ENCODE measurements around the gene TPPP.

TPPP gene

GRCh38 chr5:676699-677076 is 16.5 kb downstream of the TPPP start:
- DNase-seq, result no peak

DNA sequence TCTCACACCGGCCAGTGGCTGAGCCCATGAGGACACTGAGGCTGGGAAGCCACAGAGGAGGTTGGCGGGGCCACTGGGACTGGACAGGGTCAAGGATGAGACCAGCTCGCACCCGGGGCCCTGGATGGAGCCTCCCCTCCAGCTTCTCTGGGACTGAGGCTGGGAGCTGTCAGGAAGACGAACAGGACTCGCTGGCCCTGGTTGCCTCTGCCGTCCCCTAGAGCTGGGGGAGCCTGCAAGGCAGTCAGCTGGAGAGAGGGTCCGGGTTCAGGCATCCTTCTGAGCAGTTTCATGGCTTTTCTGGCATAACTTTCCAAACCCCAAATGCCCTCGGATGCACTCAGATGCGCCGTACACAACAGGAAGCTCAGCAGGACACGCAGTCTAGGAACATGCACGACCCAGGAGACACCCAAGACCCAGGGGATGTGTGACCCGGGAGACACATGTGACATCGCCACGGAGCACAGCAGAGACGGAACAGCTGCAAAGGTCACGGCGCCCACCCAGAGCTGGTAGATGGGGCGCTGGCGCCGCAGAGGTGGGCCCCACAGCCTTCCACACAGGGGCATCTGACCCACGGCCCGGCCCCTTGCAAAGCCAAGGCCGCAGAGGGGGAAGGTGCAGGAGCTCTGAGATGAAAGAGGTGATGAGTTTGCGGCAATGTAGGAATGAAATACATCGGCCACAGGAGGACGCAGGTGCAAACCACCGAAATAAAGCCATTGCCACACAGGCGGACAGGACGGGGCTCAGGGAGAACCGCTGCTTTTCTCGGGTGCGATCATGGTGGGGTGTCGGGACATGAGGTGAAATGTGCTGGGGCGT is 17.1 kb downstream of the TPPP start:
- DNase-seq, result no peak

GRCh38 chr5:675111-675870 is 17.9 kb downstream of the TPPP start:
- DNase-seq, result no peak

DNA sequence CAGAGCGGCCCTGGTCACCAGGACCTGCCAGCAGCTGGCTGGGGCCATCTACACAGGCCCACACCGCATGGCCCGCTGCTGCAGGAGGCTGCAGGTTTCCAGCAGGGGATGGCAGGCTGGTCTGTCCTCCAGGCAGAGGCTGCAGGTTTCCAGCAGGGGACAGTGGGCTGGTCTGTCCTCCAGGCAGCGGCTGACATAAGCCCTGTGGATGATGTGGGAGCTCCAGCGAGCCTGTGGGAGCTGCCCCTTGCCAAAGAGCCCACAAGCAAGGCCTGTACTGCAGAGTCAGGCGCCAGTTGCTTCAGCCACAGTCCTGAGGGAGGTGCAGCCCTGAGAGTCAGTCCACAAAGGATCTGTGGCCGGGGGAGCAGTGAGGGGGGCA is 18.5 kb downstream of the TPPP start:
- no peak for DNase-seq

- no peak for DNase-seq
These were observed 19.1 kb downstream of the TPPP start for GRCh38 chr5:673831-674629.

DNA sequence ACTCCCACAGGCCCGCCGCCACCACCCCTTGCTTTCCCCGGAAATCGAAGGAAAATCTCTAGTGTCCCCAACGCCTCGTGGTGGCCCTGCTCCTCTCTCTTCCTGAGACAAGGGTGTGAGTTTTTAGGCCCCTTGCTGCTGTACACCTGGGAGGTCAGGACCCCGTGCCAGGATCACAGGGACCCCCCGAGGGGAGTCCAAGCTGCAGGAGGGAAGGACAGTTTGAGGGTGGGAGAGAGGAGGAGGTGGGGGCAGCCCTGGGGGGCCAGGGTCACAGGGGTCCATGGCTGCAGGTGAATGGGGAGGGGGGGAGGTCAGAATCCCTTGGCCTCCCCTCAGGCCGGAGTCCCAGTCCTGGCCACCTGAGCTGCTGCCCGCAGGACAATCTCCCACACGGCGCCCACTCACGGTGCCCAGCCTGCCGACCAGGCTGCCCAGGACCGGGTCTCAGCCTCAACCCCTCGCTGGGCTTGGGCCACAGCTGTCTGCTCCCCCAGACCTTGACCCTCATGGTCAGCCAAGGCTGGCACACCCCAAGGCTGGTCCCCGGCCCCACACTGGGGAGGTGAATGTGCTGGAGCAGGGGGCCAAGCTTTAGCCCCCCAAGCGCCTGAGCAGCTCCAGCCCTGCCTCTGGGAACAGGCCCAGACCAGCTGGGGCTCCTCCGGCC is 19.9 kb downstream of the TPPP start:
- no peak for DNase-seq

DNA sequence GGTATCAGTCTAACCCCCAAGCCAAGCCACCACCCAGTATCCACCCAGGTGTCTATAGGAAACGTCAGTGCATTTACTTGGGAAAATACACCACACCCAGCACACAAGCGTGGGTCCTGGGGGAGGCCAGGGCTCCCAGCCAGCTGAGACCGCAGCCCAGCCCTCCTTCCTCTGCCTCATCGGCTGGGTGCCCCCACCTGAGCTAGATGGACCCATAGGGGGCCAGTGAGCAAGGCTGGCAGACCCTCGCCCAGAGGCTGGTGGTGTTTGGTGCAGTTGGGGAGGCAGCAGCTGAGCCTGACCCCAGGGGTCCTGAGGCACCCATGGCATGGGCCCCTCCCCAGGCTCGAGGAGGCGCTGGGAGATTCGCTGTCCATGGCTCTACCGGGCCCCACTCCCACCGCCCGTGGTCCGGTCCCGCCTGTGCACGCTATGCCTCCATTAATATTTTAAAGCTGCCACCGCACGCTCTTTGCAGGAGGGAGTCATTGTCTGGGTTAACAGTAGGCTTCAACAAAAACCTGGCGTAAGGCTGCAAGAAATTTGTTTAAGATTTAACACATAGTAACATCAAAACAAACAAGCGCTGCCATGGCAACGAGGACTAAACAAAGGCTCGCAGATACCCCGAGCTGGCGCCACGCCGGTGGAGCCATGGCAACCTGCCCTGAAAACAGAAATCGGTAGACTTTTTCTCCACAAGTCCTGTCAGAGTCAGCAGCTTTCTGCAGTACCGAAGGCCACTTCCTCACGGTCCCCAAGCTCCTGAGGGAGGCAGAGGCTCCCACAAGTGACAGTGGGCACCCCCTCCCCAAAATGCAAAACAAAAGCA is 20.6 kb downstream of the TPPP start:
- DNase-seq, result no peak

- no peak for DNase-seq
These were observed 21.5 kb downstream of the TPPP start for GRCh38 chr5:671459-672328.

DNA sequence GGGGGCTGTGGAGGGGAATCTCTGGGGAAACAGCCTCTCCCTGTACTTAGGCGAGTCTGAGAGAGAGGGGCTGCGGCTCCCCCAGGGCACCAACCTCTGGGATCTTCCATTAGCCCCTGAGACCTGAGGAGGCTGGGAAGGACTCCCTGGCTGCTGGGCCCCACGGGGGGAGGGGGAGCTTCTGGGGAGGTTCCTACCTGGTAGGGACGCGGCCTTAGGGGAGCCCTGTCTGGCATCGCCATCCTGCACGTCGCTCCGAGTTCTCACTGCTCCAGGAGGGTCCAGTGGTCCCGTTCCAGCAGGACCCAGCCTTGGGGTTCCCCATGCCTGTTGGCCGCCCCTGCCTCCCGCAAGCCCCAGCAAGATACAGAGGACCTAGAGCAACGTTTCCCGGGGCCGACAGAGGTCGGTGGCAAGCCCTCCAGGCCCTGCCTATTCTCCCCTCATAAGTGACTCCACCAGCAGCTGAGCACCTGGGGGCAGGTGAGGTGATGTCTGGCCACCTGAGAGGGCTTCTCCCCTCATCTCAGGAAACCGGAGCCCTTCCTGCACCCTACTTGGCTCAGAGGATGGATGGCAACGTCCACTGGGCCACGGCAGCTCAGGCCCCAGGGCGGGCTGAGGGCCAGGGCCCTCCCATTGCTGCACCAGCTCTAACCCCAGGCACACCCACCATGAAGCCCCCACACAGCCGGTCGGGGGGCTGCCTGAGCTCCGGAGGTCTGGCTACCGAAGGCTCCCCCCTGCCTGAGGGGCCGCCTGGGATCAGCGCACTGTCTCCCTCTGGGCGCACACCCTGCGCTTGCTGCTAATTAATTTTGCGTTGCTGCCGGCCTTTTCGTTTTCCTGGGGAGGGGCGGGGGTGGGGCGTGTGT is 22.5 kb downstream of the TPPP start:
- DNase-seq, result no peak

DNA sequence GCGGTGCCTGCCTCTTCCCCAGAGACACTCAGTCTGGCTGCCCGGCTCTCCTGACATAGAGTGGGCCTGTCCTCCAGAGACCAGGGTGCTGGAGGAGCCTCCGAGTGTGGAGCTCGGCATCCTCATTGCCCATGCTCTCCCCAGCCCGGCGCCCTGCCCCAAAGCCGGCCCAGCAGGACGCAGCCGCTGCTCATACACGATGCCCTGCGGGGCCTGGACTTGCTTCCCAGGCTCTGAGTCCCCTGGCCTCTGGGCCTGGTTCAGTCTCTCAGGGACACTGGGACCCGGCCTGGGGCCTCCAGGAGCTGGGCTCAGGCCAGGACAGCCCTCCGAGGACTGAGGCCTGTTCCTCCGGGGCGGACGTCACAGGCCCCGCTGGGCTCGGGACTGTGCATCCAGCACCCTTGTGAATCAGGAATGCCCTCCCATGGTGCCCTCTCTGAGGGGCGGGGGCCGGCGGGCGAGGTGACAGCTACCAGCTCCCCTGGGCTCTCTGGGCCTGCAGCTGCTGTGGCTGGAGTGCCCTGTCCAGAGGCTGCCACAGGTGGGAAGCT is 23.2 kb downstream of the TPPP start:
- DNase-seq, result no peak

GRCh38 chr5:669111-669841 is 23.9 kb downstream of the TPPP start:
- no peak for DNase-seq

DNA sequence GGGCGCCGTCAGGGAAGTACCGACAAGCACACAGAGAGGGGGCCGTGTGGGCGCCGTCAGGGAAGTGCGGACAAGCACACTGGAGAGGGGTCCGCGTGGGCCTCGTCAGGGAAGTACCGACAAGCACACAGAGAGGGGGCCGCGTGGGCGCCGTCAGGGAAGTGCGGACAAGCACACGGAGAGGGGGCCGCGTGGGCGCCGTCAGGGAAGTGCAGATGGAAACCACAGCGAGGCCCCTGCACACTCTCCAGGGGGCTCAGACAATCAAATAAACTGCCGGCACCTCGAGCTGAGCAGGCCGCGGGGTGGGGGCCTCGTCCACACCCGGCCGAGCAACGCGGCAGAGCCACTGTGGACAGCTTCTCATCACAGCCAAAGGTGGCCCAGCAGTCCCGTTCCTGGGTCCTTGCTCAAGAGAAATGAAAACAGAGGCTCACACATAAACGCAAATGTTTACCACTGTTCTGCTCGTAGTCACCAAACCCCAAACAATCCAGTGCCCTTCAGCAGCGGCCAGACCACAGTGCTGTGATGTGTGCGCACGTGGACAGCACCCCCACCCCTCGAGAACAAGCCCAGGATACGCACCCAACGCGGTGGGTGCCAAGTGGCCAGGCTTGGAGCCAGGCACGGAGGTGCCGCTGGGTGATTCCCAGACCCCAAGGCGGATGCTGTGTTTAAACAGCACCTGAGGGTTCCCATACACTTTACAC is 24.7 kb downstream of the TPPP start:
- no peak for DNase-seq

DNA sequence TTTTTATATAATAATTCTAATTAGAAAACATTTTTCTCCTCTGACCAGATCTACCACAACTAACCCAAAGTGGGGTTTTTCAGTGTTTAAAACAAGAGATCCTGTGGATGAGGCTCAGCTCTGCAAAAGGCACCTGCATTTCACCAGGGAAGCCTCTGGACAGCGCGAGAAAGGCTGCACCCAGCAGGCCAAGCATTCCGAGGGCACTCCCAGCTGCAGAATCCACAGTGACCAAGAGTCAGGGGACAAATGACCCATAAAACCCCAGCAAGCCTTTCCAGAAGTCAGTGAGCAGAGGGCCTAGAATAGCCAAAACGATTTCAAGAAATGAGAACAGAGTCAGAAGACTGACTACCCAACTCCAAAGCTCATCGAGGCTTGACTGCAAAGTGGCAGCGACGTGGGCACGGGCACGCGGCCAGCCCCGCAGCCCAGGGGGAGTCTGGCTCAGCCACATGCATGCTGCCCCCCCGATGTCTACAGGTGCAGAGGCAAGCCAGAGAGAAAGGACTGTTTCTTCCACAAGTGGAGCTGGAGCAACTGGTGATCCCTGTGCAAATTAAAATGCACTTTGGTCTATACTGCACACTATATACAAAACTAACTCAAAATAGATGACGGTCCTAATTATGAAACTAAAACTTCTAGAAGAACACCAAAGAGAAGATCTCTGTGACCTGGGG is 26.2 kb downstream of the TPPP start:
- no peak for DNase-seq

GRCh38 chr5:665956-666711 is 27.0 kb downstream of the TPPP start:
- DNase-seq, result no peak

DNA sequence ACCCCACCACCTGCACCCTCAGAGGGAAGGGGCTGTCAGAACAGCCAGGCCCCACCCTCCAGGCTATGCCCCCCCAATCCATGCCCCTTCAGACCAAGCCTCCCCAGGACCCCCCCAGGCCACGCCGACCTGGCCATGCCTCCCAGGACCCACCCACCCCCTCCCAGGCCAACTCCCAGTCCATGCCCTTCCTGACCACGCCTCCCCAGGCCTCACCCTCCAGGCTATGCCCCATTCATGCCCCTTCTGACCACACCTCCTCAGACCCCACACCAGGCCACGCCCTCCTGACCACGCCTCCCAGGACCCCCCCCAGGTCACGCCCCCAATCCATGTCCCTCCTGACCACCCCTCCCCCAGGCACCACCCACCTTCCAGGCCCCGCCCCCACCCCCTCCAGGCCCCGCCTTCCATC is 27.6 kb downstream of the TPPP start:
- DNase-seq, result no peak

DNA sequence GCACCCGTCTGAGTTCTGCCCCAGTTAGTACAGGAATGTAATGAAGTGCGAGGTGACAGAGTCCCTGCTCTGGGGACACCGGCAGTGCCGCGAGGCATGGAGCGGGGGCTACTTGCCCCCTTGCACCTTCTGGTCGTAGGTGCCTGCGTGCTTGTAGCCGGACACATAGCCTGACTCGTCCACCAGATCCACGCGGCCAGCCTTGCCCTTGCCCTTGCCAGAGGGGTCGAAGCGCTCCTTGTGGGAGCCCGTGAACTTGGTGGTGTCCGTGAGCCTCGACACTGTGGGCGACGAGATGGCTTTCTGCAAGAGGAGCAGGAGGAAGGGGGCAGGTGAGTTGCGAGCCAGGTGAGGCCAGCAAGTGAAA is 28.2 kb downstream of the TPPP start:
- DNase-seq, result no peak
